HEK293T (cell line): ENCODE measurements around the gene TGFBR2.

Experiments
- CTCF ChIA-PET: fragments of 350-600 bp; formaldehyde crosslinking; extraction: SDS; loops from one replicate; lab custom pipeline; 2021; ENCODE audit warnings: antibody characterized with exemption, inconsistent platforms; lab: Yijun Ruan, JAX
- POLR2A ChIA-PET: fragments of 350-600 bp; formaldehyde crosslinking; extraction: SDS; loops from one replicate; lab custom pipeline; 2020; ENCODE audit warnings: antibody characterized with exemption, inconsistent platforms; lab: Yijun Ruan, JAX
- DNase-seq: peaks from one replicate; pipeline ENCODE4 v3.0.0; 2012; ENCODE audit warnings: mixed read lengths; ENCODE audit errors: extremely low spot score
- ARNT ChIP-seq: fragments of 450-650 bp; IDR thresholded peaks from 2 replicates; pipeline ENCODE4 v1.6.1; 2017; ENCODE audit warnings: mild to moderate bottlenecking
- BHLHE40 ChIP-seq: fragments of 450-650 bp; IDR thresholded peaks from 2 replicates; pipeline ENCODE4 v1.6.1; 2016; ENCODE audit warnings: mild to moderate bottlenecking, moderate library complexity, borderline replicate concordance
- CTBP1 ChIP-seq: fragments of 450-650 bp; IDR thresholded peaks from 2 replicates; pipeline ENCODE4 v1.6.1; 2016; ENCODE audit warnings: borderline replicate concordance
- ELF4 ChIP-seq: fragments of 450-650 bp; IDR thresholded peaks from 2 replicates; pipeline ENCODE4 v1.6.1; 2017; ENCODE audit warnings: antibody characterized with exemption
- FOXA1 ChIP-seq: fragments of 450-650 bp; IDR thresholded peaks from 2 replicates; pipeline ENCODE4 v1.6.1; 2016; ENCODE audit warnings: mild to moderate bottlenecking
- FOXK2 ChIP-seq: fragments of 450-650 bp; IDR thresholded peaks from 2 replicates; pipeline ENCODE4 v1.6.1; 2016; ENCODE audit warnings: mild to moderate bottlenecking
- FOXM1 ChIP-seq: fragments of 450-650 bp; IDR thresholded peaks from 2 replicates; pipeline ENCODE4 v1.6.1; 2017; ENCODE audit warnings: mild to moderate bottlenecking, borderline replicate concordance
- HDGF ChIP-seq: fragments of 450-650 bp; IDR thresholded peaks from 2 replicates; pipeline ENCODE4 v1.6.1; 2017; ENCODE audit warnings: antibody characterized with exemption, borderline replicate concordance
- L3MBTL2 ChIP-seq: fragments of 450-650 bp; conservative IDR thresholded peaks from 2 replicates; pipeline ENCODE4 v1.6.1; 2016; ENCODE audit warnings: mild to moderate bottlenecking
- LEF1 ChIP-seq: fragments of 450-650 bp; IDR thresholded peaks from 2 replicates; pipeline ENCODE4 v1.6.1; 2017; ENCODE audit warnings: mild to moderate bottlenecking, borderline replicate concordance
- NFRKB ChIP-seq: fragments of 450-650 bp; IDR thresholded peaks from 2 replicates; pipeline ENCODE4 v1.6.1; 2016; ENCODE audit warnings: mild to moderate bottlenecking, moderate library complexity
- SP1 ChIP-seq: fragments of 450-650 bp; IDR thresholded peaks from 2 replicates; pipeline ENCODE4 v1.6.1; 2017
- SUZ12 ChIP-seq: fragments of 450-650 bp; IDR thresholded peaks from 2 replicates; pipeline ENCODE4 v1.6.1; 2016; ENCODE audit warnings: mild to moderate bottlenecking
- TARDBP ChIP-seq: fragments of 450-650 bp; IDR thresholded peaks from 2 replicates; pipeline ENCODE4 v1.6.1; 2016
- ZNF384 ChIP-seq: fragments of 450-650 bp; IDR thresholded peaks from 2 replicates; pipeline ENCODE4 v1.6.1; 2016
- TF ChIP-seq, protein P1 (sequence below): fragments of 450-650 bp; IDR thresholded peaks from 2 replicates; pipeline ENCODE4 v1.6.1; 2016

TGFBR2 gene

DNA sequence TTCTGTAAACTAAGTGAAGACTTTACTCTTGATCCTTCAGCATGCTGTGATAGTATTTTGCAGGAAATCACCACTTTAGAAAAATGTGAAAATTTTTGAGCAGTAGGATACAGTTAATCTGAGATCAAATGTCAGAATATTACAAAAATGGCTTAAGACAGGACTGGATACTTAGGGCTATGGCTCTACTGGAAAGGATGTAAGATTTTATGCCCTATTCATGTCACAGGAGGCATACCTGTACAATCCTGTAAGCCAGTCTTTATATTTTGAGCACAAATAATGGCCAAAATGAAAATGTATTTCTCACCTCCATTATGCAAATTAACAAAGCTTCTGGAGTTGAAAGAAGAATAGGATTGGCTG lies 8.6 kb upstream of the TGFBR2 start:
- ChIA-PET POLR2A (no interaction called here), CTCF (no interaction called here)
- TF ChIP-seq FOXA1 (no peak), ELF4 (no peak), NFRKB (no peak), TARDBP (no peak), L3MBTL2 (no peak), SP1 (no peak), HDGF (no peak), FOXK2 (no peak), ARNT (no peak), BHLHE40 (no peak), CTBP1 (no peak), SUZ12 (no peak), FOXM1 (no peak), ZNF384 (no peak), LEF1 (no peak)
- TF ChIP-seq, protein P1, sequence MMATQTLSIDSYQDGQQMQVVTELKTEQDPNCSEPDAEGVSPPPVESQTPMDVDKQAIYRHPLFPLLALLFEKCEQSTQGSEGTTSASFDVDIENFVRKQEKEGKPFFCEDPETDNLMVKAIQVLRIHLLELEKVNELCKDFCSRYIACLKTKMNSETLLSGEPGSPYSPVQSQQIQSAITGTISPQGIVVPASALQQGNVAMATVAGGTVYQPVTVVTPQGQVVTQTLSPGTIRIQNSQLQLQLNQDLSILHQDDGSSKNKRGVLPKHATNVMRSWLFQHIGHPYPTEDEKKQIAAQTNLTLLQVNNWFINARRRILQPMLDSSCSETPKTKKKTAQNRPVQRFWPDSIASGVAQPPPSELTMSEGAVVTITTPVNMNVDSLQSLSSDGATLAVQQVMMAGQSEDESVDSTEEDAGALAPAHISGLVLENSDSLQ: no peak
- DNase-seq: no peak

DNA sequence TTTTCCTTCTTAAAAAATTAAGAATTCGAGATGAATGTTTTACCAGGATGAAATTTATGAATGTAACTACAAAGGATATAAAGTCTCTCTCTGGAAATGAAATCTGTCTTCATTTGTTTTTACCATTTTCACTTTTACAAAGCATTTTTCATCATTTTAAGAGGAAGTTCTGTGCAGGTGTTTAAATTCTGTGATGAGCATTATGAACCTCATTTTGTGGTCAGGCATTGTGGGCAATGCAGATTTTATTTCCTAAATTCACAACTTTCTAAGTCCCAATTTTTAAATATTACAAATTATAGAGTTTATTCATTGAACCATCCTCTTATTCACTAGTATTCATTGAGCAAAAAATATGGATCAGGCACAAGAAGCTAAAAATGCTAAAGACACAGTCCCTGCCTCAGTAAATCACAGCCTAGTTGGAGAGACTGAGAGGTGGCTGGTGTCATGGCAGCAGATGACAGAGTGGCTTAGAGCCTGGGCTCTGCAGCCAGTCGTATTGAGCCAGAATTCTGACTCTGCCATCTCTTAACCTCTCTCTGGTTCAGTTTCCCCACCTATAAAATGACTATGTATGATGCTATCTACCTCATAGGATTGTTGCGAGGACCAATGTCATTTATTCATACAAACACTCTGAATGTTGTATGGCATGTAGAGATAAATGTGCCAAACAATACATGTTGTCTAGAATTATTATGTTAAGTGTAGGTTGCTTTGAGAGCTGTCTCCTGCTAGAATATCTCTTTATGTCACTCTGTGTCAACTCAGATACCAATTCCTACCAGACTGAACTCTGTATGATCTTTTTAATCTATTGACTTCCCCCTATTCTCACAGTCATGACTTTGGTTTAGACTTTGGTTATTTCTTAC lies 7.5 kb upstream of the TGFBR2 start:
- CTCF ChIA-PET: no interaction called here

DNA sequence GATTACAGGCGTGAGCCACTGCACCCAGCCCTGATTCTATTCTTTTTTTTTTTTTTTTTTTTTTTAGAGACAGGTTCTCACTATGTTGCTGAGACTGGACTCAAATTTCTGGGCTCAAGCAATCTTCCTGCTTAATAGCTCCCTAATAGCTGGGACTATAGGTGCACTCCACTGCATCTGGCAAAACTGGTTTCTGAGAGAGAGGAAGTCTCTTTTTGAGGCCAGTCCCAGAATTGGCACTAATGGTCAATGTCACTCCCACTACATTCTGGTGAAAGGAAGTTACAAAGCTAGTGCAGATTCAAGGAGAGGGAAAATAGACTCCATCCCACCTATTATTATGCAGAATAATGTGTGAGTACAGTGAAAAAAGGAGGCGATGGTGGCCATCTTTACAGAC lies 5.8 kb upstream of the TGFBR2 start:
- ChIA-PET CTCF (no interaction called here), POLR2A (no interaction called here)
- TF ChIP-seq ARNT: no peak
- TF ChIP-seq FOXA1: no peak
- no peak for TF ChIP-seq CTBP1
- TF ChIP-seq L3MBTL2: no peak
- TF ChIP-seq ELF4: no peak
- DNase-seq: no peak

More for the DNA sequence above, 7.5 kb upstream of the TGFBR2 start:
- POLR2A ChIA-PET: no interaction called here
- TF ChIP-seq ZNF384 (no peak), FOXK2 (no peak), HDGF (no peak), BHLHE40 (no peak), FOXA1 (no peak), SP1 (no peak), L3MBTL2 (no peak), ELF4 (no peak), TARDBP (no peak), CTBP1 (no peak)
- TF ChIP-seq, protein P1: no peak
- DNase-seq: no peak

DNA sequence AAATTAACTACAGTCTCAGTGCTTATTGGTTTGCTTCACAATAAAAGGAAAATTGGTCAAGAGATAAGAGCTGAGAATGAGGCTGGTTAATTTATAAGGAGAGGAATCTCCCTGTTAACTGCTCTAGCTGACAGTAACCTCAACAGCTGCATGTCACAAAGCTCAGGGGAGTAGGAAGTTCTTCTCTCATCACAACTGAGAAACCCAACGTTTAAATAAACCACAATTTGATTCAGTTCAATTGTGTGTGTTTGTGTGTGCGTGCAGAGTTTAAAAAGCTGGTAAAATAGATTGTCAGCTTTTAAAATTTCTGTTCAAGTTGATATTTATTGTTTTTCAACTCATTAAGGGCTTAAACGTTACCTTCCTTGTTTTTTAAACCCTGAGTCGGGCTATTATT lies 3.5 kb upstream of the TGFBR2 start:
- ChIA-PET POLR2A (no interaction called here), CTCF (no interaction called here)
- DNase-seq: no peak
- TF ChIP-seq FOXM1 (no peak), SUZ12 (no peak), NFRKB (no peak), ZNF384 (no peak), ARNT (no peak), LEF1 (no peak), ELF4 (no peak), SP1 (no peak), L3MBTL2 (no peak), BHLHE40 (no peak), TARDBP (no peak), FOXA1 (no peak), FOXK2 (no peak), CTBP1 (no peak), HDGF (no peak)
- TF ChIP-seq, protein P1: no peak

DNA sequence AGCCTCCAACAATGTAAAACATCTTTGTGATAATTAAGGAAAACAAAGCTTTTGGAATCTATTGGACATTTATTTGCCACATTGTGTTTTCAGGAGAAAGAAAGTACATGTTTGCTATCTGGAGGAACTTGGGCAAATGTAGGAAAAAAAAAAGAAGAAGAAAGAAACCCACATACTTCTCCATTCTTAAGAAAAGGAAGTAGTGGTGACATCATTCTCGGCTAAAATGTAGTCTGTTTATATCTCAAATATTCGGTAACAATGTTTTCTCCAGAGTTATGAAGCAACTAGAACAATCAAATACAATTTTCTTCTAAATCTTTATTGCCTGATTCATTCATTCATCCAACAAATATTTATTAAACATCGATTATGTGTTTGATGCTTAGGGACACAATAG lies 2.3 kb upstream of the TGFBR2 start:
- DNase-seq: no peak
- ChIA-PET POLR2A (no interaction called here), CTCF (no interaction called here)
- no peak for TF ChIP-seq ELF4
- no peak for TF ChIP-seq FOXM1
- TF ChIP-seq FOXA1: no peak
- TF ChIP-seq HDGF: no peak
- no peak for TF ChIP-seq CTBP1
- TF ChIP-seq, protein P1: no peak
- TF ChIP-seq LEF1: no peak
- TF ChIP-seq SP1: no peak
- TF ChIP-seq FOXK2: no peak
- no peak for TF ChIP-seq NFRKB
- no peak for TF ChIP-seq ARNT
- TF ChIP-seq SUZ12: no peak
- TF ChIP-seq TARDBP: no peak
- no peak for TF ChIP-seq ZNF384
- TF ChIP-seq L3MBTL2: no peak
- no peak for TF ChIP-seq BHLHE40

DNA sequence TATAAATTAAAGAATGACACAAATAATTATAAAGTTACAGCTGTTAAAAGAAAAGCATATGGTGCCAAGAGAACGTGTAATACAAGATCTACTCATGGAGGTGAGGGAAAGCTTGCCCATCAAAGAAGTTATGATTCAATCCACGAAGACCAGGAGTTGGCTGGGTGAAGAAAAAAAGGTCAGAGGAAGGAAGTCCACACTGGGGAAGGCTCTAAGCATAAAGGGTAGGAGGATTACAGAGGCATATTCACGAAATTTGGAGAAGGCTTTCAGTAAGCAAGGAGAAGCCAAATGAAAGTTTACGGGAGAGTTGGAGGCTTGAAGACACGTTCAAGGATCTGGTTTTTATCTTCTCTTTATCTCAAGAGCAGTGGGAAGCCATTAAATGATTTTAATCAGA lies 1.8 kb upstream of the TGFBR2 start:
- TF ChIP-seq BHLHE40 (no peak), ZNF384 (no peak), L3MBTL2 (no peak), ARNT (no peak), SUZ12 (no peak), SP1 (no peak)
- TF ChIP-seq, protein P1: no peak
- CTCF ChIA-PET: no interaction called here
- POLR2A ChIA-PET: no interaction called here
- no peak for DNase-seq
